Measurements from ENCODE around the gene RAB4B. TPM values are rescaled to one million over a fixed set of nuclear protein-coding genes. Genes with fewer than 3 reads are reported as not detected.

RAB4B gene
- total RNA-seq, 4 donors from 2014 or later: 14.8 to 52.6 (median 28.2) TPM

DNA sequence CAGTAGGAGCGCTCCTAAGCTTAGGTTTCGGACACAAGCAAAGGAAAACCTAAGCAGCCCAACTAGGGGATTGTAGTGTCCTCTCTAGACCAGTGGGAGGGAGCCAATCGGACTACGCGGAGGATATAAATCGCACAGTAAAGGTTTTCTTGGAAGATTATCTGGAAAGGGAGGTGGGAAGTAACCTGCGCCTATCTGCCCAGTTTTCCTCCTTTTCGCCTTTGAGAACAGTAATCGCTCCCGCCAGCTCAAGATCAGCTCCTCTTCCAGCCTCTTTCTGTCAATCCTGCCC lies 456 bp upstream of the RAB4B start:
- TF ChIP-seq, protein P1, sequence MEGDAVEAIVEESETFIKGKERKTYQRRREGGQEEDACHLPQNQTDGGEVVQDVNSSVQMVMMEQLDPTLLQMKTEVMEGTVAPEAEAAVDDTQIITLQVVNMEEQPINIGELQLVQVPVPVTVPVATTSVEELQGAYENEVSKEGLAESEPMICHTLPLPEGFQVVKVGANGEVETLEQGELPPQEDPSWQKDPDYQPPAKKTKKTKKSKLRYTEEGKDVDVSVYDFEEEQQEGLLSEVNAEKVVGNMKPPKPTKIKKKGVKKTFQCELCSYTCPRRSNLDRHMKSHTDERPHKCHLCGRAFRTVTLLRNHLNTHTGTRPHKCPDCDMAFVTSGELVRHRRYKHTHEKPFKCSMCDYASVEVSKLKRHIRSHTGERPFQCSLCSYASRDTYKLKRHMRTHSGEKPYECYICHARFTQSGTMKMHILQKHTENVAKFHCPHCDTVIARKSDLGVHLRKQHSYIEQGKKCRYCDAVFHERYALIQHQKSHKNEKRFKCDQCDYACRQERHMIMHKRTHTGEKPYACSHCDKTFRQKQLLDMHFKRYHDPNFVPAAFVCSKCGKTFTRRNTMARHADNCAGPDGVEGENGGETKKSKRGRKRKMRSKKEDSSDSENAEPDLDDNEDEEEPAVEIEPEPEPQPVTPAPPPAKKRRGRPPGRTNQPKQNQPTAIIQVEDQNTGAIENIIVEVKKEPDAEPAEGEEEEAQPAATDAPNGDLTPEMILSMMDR (IDR thresholded peaks at IDR 0.05; ENCODE audit: low read depth): no peak

DNA sequence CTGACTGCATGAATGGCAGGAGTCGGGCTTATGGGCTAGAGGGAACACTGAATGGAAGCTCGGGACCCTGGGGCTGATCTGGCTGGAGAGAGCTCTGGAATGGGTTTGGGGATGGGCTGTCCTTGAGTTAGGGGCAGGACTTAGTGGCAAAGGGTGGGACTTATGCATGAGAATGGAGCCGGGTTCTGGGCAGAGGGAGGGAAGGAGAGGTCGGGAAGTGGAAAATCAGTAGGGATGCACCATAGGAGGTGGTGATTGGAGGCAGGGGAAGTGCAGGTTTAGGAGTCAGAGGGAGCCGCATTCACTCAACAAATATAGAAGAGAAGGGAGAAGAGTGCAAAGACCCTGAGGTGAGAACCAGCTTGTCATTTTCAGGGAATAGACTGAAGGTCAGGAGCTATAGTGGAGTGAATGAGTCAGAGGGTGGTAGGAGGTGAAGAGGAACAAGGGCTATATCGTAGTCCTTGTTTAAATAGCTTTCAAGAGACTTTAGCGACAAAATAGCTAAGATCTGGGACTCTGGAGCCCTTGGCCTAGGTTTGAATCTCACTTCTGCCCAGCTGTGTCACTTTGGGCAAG lies 748 bp downstream of the RAB4B start:
- TF ChIP-seq, protein P1 (IDR thresholded peaks at IDR 0.05; ENCODE audit: low read depth): no peak

DNA sequence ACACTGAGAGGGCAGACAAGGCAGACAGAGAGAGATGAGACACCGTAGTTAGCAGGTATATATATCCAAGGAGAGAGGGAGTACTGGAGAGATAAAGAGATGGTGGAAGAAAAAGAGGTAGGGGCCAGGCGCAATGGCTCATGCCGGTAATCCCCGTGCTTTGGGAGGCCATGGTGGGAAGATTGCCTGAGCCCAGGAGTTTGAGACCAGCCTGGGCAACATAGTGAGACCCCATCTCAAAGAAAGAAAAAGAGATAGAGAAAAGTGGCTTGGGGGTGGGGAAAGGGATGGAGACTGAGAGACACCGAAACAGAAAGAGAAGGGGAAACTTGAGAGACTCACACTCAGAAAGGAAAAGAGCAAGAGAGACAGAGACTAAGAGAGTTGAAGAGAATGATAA lies 2.5 kb downstream of the RAB4B start:
- TF ChIP-seq, protein P1 (IDR thresholded peaks at IDR 0.05; ENCODE audit: low read depth): no peak

DNA sequence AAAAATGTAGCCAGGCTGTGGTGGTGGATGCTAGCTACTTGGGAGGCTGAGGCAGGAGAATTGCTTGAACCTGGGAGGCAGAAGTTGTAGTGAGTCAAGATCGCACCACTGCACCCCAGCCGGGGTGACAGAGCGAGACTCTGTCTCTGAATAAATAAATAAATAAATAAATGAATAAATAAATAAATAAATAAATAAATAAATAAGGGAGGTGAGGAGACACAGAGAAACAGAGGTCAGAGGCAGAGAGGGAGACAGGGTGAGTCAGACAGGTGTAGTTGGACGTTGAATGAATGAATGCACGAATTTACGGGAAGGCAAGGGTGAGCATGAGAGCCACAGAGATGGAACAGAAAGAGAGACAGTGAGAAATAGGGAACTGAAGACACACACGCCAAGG lies 3.1 kb downstream of the RAB4B start:
- TF ChIP-seq, protein P1 (IDR thresholded peaks at IDR 0.05; ENCODE audit: low read depth): no peak

DNA sequence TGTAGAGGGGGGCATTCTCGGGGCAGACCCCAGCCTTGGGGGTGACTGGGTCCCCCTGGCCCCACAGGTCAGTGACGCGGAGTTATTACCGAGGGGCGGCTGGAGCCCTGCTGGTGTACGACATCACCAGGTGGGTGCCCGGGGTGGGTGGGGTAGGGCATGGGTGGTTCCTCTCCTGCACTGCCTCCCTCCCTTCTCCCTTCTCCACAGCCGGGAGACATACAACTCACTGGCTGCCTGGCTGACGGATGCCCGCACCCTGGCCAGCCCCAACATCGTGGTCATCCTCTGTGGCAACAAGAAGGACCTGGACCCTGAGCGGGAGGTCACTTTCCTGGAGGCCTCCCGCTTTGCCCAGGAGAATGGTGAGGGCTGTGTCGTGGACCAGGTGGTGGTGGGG lies 5.7 kb downstream of the RAB4B start:
- TF ChIP-seq, protein P1 (IDR thresholded peaks at IDR 0.05; ENCODE audit: low read depth): no peak

DNA sequence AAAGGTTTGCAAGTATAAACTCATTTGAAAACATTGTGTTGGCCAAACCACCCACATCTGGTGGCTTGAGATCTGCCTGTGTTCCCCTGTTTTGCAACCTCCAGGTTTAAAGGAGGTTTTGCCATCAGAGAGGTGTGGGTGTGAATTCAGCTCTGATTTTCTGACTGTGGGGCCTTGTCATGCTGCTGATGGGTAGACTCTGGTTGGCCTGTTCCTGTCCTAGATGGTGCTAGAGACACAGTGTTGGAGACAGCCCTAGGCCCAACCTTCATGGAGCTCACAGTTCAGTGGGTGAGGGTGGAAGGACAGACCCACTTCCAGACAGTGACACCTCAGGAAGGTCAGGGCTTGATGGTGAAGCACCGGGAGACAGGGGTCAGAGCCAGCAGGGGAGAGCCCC lies 7.5 kb downstream of the RAB4B start:
- TF ChIP-seq, protein P1 (IDR thresholded peaks at IDR 0.05; ENCODE audit: low read depth): no peak

DNA sequence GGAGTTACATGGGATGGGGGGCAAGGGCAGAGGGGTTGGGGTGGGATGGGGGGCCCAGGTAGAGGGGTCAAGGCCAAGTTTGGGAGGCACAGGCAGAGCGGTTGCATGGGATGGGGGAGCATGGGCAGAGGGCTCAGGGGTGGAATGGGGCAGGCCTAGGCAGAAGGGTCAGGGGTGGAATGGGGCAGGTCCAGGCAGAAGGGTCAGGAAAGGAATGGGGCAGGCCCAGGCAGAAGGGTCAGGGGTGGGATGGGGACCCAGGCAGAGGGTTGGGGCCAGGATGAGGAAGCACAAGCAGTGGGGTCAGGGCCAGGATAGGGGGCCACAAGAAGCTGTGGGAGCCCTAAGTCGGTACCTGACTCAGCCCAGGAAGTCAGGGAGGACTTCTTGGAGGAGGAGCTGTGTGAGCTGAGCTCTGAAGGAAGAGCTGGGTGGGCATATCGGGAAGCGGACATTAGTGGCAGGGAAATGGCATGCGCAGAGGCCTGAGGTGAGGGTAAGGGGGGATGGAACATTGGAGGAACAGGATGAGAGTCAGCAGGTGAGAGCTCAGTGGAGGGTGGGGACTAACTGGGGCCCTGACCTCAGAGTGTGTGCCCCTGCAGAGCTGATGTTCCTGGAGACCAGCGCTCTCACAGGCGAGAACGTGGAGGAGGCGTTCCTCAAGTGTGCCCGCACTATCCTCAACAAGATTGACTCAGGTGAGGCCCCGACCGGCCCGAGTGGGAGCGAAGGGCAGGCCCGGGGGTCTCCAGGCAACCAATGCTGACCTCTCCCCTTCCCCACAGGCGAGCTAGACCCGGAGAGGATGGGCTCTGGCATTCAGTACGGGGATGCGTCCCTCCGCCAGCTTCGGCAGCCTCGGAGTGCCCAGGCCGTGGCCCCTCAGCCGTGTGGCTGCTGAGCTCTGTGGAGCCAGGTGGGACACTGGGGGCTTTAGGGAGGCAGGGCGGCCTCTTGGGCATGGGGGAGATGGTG lies 8.3 kb downstream of the RAB4B start:
- TF ChIP-seq, protein P1 (IDR thresholded peaks at IDR 0.05; ENCODE audit: low read depth): no peak

All from subcutaneous adipose tissue (tissue), 4 donors.